ENCODE data around the gene ATG7.
A peak's percentile ranks its signal among the peaks of the same experiment; 100 is the strongest.

The ATG7 gene, protein sequence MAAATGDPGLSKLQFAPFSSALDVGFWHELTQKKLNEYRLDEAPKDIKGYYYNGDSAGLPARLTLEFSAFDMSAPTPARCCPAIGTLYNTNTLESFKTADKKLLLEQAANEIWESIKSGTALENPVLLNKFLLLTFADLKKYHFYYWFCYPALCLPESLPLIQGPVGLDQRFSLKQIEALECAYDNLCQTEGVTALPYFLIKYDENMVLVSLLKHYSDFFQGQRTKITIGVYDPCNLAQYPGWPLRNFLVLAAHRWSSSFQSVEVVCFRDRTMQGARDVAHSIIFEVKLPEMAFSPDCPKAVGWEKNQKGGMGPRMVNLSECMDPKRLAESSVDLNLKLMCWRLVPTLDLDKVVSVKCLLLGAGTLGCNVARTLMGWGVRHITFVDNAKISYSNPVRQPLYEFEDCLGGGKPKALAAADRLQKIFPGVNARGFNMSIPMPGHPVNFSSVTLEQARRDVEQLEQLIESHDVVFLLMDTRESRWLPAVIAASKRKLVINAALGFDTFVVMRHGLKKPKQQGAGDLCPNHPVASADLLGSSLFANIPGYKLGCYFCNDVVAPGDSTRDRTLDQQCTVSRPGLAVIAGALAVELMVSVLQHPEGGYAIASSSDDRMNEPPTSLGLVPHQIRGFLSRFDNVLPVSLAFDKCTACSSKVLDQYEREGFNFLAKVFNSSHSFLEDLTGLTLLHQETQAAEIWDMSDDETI

DNA sequence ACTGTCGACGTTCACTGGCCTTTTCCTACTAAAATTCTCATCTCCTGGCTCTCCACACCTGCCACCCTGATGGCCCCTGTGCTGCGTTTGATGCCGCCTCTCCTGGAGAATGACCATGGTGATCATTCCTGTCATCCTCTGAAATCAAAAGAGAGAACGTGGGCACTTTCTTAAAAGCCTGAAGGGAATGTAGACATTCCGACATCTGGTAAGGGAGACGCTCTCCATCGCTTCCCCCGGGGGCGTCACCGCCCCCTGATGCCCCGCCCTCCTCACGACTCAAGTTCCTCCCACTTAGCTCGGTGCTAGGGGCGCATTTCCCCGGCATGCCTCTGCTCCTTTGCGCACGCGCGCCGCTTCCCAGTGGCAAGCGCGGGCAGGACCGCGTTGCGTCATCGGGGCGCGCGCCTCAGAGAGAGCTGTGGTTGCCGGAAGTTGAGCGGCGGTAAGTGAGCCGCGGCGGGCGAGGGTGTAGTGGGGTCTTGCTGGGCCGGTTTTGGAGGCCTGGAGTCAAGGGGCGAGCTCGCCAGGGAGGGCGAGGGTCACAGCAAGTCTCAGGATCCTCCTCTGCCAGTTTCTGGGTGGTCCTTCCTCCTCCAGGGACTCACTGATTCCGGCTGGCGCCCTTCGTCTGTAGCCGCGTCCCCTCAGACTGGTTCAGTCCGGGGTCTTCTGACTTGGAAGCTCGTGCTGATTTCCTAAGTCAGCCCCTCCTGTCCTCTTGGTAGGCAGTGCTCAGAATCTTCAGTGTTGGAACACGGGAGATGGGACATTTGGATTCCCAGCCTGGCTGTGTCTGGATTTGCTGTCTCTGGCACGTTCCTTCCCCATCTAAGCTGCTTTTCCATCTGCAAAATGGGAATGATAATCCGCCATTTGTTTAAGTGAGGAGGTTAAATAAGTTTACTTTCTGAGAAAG lies at the start of gene ATG7:
ATG7 (plus strand) TSS at position 412 of the 919 bp plus-strand sequence. CDS start 26,299 bp downstream, outside the sequence.
- DNase-seq: peak; percentile 90 to 97 (median 94)

DNA sequence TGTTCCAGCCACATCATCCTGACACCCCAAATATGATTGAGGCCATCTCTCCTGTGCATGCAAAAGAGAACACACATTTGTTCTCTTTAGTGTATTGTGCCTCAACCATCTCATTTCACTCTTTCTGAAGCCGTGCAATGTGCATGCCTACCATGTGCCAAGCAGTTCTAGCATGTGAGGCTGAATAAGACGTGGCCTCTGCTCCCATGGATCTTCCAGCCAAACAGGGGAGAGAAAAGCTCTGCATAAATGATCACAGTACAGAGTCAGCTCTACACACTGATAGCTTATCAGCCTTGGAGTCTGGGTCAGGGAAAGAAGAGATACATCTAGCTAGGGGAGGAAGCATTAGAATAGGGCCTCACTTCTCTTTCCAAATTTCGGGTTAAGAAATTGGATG lies 48.2 kb upstream of the ATG7 start:
- DNase-seq: no peak

DNA sequence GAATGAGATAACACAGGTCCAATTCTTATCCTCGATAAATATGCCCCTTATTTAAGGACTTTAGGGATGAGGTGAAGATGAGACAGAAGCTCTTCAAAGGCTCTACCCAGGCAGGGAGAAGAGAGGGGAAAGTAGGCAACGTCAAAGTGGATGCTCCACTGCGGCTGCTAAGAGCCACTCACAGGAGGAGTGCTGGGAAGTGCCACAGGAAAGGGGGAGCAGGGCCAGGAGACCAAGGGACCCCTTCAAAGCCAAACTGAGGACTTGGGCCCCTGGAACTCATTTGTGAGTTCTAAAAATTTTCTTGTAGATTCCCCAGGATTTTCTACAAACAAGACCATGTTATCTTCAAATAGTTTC lies 47.3 kb upstream of the ATG7 start:
- no peak for DNase-seq

DNA sequence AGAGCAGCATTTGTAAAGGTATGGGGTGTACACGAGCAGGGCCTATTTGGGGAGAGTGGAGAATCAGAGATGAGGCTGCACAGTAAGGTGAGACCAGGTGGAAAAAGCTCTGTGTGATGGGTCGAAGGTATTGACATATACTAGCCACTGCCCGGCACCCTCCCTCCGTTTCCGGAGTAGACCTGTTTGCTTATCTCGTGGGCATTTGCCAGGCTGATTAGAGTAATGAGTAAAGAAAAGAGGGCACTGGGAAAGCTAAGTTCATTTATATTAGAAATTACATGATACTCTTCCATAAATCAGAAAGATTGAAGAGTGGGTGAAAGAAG lies 46.2 kb upstream of the ATG7 start:
- no peak for DNase-seq

DNA sequence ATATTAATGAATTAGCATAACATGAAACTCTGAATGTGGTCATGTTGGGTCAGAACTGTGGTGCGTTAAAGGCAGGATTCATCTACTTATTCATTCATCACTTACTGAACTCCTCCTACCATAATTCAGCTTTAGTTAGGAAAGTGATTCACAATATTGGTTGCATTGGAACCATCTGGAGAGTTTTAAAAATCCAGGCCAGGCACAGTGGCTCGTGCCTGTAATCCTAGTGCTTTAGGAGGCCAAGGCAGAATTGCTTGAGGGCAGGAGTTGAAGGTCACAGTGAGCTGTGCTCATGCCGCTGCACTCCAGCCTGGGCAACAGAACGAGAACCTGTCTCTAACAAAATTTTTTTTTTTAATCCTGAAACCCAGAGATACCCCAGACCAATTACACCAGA lies 44.2 kb upstream of the ATG7 start:
- no peak for DNase-seq

DNA sequence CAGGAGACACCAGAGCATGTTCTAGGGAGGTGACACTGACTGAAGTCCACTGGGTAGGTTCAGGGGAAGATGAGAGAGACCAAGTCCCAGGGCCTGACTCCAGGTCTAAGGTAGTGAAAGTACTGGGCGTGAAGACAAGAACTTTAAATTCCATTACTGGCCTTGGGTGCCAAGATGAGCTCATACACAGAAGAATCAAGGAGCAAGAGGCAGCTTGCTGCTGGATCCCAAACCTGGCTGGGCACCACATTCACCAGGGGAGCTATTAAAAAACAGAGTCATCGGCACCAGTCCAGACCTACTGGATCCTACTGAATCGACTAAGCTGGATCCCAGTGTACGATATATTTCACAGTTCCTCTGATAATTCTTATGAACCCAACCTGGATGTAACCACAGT lies 42.1 kb upstream of the ATG7 start:
- no peak for DNase-seq

DNA sequence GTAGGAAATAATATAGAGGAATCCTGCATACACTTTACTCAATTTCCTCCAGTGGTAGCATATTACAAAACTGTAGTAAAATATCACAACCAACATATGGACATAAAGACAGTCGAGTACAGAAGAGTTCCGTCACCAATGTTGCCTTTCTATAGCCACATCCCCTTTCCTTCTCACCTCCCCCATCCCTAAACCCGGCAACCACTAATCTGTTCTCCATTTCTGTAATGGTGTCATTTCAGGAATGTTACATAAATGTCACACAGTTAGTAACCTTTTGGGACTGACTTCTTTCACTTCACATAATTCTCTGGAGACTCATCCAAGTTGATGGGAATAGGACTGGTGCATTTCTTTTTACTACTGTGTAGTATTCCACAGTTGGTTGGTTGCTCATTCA lies 41.4 kb upstream of the ATG7 start:
- DNase-seq: no peak

DNA sequence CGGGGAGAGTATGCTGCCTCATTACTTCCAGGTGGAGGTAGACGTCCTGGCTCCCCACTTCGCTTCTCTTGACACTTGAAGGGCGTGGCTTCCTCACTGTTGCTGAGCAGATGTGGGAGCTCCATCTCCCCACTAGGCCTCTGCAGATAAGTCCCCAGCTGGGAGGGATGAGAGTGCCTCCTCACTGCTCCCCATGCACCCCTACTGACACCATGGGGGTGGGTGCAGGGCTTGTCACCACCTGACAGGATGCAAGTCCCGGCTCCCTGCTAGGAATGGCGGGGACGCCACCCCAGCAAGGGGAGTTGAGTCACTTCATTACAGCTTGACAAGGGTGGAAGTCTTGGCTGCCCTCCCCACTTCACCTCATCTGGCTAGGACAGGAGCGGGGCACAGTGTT lies 36.8 kb upstream of the ATG7 start:
- no peak for DNase-seq

DNA sequence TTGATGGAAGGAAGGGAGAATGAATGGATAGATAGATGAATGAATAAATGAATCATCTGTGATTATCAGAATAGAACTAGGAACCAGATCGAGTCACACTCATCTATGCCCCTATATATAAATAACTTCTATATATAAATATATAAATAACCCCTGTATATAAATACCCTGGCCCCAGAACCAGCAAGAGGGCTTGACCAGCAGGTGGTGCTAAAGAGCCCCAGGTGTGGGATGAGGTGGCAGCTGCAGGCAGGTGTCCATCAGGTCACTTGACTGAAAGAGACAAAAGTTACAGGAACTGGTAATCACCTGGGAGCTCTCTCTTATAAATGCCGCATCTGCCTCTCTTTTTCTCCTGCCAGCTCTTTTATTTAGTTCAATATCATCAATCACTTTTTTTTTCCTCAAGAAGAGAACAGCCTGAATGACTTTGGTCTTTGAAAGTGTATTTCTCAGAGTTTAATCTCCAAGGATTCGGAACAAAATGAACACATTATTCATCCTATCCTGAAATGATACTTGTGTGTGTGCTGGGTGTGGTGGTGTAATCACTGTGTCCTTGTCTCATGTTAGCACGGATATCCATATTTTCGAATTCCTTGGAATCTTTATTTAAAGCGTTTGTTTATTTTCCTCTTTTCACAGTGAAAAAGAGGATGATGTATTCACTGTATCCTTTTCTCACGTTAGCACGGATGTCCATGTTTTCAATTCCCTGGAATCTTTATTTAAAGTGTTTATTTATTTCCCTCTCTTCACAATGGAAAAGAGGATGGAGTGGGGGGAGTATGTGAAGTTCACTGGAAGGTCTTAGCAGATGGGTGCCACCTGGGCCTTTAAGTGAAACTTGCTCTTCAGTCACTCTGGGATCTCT lies 35.4 kb upstream of the ATG7 start:
- peak; percentile 15 to 77 (median 63) for DNase-seq

DNA sequence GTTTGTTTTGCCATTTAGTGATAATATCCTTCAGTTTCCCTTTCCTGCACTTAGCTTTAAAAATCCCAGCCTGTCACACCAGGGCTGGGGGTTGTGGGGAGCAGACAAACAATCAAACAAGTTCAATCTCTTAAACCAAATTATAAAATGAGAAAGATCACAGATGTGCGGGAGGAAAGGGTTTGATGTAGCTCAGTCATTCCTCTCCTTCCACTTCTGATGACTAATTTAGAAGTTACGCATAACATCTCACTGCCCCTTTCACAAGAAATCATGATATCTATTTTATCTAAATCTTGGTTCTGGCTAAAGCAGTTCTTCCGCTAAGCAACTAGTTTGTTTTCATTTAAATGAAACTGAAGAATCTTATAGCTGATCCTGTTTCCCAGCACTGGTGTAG lies 34.1 kb upstream of the ATG7 start:
- DNase-seq: no peak

DNA sequence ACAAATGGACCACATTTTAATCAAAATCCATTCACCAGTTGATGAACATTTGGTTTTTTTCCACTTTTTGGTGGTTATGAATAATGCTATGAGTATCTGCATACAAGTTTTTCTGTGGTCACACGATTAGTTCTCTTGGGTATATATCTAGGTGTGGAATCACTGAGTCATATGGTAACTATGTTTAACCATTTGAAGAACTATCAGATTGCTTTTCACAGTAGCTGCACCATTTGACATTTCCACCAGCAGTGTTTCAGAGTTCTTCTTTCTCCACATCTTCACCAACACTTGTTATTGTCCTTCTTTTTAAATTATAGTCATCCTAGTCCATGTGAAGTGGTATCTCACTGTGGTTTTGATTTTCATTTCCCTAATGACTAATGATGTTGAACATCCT lies 33.3 kb upstream of the ATG7 start:
- DNase-seq: no peak

DNA sequence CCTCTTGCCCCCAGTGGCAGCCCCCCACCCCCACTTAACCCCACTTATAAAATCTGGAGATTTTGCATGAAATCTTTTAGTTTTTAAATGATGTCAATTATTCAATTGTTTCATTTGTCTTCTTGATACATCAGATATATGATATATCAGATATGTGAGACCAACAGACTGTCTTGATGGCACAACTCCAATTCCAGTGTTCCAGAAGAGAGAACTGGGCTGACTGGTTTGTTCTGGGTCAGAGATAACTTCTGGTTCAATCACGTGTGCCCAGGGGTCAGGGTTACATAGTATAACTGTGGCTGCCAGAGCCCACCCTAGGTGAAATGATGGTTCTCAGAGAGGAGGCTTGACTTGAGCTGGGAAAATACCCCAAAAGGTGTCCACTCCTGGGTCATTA lies 32.4 kb upstream of the ATG7 start:
- DNase-seq: no peak

DNA sequence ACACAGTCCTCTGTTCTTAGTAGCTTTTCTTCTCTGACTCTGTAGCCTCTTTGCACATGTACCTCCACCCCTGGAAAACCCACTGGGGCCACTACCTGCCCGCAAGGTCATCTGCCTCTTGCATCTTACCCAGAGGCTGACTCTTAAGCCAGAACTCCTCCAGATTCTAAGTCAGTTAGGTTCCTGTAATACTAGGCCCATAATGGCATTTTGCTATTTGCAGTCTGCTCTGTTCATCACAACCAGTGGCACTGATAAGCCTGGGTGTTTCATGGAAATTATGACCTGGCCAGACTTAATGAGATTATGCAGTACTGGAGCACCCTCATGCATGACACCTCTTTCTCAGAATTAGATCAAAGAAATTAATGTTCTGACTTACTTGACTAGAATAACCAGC lies 31.7 kb upstream of the ATG7 start:
- DNase-seq: no peak

DNA sequence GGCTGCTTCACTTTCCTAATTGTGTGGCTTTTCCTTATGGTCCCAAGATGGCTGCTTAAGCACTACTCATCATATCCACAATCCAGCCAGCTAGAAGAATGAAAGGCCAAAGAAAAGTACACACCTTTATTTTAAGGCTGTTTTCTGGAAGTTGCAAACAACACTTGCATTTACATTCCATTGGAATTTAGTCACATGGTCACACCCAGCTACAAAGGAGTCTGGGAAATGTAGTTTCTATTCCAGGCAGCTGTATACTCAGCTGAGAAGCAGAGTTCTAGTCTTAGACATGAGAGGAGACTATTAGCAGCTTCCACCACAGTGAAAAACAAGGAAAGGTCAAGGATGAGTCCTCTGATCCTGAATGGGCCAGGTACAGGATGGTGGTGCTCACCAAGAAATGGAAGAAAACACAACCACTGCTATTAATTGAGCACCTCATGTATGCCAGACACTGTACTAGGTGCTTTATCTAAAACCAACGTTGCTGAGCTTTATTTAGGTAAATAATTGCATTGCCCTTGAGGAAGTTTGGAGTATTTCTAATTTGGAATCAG lies 28.0 kb upstream of the ATG7 start:
- no peak for DNase-seq

DNA sequence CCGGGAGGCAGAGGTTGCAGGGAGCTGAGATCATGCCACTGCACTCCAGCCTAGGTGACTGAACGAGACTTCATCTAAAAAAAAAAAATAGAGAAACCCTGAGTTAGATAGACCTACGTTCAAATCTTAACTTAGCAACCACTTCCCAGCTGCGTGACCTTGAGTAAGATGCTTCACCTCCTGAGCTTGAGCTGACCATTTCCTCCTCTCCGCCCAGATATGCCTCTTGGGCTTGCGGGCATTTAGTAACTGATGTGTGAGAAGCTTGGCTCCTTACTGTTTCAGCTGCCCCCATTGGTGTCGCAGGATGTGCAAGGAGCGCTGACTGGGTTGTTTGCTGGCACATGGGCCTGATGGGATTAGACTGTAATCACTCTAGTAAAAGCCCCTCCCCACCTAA lies 26.9 kb upstream of the ATG7 start:
- no peak for DNase-seq

DNA sequence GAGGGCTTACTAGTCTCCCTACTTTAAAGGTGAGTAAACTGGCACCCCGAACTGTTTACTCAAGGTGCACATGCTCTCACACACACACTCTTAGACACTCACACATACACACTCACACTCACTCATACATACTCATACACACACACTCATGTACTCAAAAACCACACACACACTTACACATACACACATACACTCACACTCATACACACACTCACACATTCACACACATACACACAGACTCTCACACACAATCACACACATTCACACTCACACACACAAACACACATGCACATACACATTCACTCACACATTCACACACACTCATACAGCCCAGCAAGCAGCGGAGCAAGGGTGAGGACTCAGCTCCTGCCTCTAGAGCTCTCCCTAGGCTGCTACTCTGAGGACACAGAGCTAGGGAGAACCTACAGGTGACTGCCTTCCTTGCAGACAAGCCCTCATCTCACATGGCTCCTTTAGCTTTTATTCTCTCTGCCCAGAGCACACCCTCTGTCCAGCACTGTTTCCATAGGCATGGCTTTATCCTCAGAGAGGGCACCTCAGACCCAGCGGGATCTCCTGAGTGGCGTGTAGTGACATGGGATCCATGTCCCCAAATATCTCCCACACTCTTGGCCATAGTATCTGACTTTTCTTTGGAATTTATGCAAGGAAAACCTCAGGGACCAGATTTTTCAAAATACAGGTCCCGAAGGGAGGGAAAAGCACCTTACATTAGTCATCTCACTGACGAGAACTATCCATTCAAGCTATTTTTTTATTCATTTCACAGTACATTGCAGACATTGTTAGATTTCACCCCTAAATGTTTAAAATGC lies 26.2 kb upstream of the ATG7 start:
- no peak for DNase-seq

DNA sequence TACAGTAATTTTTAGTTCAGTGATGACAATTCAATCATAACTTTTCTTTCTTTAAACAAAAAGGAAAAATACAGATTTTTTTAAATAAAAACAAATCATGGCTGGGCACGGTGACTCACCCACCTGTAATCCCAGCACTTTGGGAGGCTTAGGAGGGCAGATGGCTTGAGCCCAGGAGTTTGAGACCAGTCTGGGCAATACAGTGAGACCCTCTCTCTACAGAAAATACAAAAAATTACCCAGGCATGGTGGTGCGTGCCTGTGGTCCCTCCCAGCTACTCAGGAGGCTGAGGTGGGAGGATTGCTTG lies 25.6 kb upstream of the ATG7 start:
- no peak for DNase-seq

DNA sequence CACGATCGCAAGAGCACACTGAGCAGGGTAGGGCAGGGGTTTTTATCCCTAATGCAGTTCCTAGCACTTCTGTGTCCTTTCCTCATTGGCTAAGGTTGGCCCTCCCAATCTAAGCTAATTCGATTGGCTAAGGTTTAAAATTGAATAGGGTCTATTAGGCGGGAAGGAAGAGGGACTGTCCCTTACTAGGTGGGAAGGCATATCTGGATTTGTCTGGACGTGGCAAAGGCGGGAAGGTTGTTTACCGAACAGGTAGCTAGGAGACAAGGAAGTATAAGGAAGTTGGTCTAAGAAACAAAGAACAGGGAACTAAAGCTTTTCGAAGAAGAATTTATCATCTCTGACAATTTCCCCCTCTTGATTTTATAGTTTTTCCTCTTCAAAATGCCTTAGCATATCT lies 24.8 kb upstream of the ATG7 start:
- DNase-seq: no peak

DNA sequence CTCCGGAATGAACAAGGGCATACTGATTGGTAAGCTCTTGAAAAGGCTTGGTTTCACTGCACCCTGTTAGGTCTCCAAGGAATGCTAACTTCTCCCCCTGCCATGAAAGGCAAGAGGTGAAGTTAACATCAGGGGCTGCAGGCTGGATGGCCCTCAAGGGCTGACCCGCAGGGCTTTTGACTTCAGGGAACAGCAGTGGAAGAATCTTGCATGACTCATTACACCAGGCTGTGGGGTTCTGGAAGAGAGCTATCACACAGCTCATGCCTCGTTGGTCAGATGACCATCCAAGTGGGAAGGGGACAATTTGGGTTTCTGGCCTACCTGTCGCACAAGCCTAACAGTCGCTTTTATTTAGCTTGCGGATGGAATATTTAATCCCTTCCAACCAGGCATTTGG lies 23.6 kb upstream of the ATG7 start:
- DNase-seq: no peak

DNA sequence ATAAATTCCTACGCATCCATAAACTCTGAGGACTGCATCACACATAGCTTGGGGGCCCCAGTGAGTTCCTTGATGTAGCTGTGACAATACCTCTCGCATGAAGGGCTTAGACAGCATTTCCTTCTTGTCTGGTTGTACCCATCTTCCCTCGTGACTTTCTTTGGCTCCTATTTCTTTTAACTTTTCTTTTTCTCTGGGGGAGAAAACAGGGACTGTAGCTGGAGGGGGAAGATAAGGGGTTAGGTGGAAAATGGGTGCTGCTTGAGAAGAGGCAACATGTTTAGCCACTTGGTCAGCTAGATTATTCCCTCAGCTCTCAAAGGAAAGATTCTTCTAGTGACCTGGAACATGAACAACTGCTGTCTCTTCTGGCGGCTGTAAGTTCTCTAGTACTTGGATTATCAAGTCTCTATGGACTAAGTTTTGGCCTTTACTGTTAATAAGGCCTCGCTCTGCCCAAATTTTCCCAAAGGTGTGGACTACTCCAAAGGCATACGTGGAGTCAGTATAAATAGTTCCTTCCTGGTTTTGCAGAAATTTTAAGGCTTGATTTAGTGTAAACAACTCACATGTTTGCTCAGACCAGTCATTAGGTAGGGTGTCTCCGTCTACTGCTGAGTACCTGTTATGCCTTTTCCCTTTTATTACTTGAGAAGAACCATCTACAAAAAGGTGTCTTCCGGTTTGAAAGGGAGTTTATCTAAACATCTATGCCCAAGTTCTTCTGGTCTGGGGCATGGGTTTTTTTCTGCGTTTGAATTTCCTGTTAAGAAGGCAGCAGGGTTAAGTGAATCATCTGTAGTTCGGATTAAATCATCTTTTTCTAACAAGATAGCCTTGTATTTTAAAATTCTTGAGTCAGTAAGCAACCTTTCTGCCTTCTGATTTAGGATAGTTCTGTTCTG lies 21.0 kb upstream of the ATG7 start:
- DNase-seq: no peak

DNA sequence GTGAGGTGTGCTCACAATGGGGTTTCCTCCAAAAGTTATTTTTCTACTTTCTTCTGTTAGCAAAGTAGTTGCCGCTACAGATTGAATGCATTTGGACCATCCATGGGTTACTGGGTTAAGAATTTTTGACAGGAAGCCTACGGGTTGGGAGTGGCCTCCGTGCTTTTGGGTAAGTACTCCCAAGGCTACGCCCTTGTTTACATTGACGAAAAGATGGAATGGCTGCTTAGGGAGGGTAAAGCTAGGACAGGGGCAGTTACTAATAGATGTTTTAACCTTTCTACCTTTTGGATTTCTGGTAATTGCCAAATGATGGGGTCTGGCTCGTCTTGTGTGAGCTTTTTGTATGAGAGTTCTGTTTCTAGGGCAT lies 20.4 kb upstream of the ATG7 start:
- DNase-seq: no peak
